Mucosa of rectum (tissue), 2 donors: ENCODE data around the gene RPH3AL.

Experiments used
- H3K27ac ChIP-seq, 2 donors: one replicate each; pipeline ENCODE4 v1.7.0; 2013; ENCODE audit warnings: inconsistent platforms in 2 of 2, low read depth in 2 of 2, low read length in 2 of 2
- H3K27me3 ChIP-seq, 2 donors: one replicate each; pipeline ENCODE4 v1.7.0; 2013; ENCODE audit warnings: low read length in 2 of 2; ENCODE audit not compliant: control insufficient read depth in 2 of 2, insufficient read depth in 2 of 2
- H3K36me3 ChIP-seq, 2 donors: one replicate each; pipeline ENCODE4 v1.7.0; 2013; ENCODE audit warnings: low read length in 2 of 2; ENCODE audit not compliant: control insufficient read depth in 2 of 2, insufficient read depth in 2 of 2
- H3K4me1 ChIP-seq, 2 donors: one replicate each; pipeline ENCODE4 v1.7.0; 2013; ENCODE audit warnings: low read length in 2 of 2, mild to moderate bottlenecking in 1 of 2; ENCODE audit not compliant: control insufficient read depth in 2 of 2, insufficient read depth in 2 of 2
- H3K4me3 ChIP-seq, 2 donors: one replicate each; pipeline ENCODE4 v1.7.0; 2013; ENCODE audit warnings: low read length in 2 of 2
- H3K9ac ChIP-seq, 2 donors: one replicate each; pipeline ENCODE4 v1.7.0; 2013; ENCODE audit warnings: low read length in 2 of 2, low read depth in 1 of 2, mild to moderate bottlenecking in 1 of 2
- H3K9me3 ChIP-seq, 2 donors: one replicate each; pipeline ENCODE4 v1.7.0; 2013; ENCODE audit warnings: low read length in 2 of 2; ENCODE audit not compliant: control insufficient read depth in 2 of 2
- donor health status: healthy.
- donor health status: Normal muscosa, but diverticular disease.

RPH3AL gene

GRCh38 chr17:345261-345660 lies 7.3 kb downstream of the RPH3AL start:
- Histone ChIP-seq H3K4me3 (no peak overlapping the region), H3K36me3 (no peaks in the 10 kb centered on the region), H3K27me3 (no peaks in the 10 kb centered on the region)

GRCh38 chr17:343875-344752 lies 8.5 kb downstream of the RPH3AL start:
- H3K4me1 ChIP-seq = peaks cover 13 to 20% of the 10 kb centered on the region in 2 donors
- H3K27ac ChIP-seq = no peak overlapping the region
- no peaks in the 10 kb centered on the region for H3K27me3 ChIP-seq
- H3K9me3 ChIP-seq = no peaks in the 10 kb centered on the region
- no peak overlapping the region for H3K4me3 ChIP-seq
- H3K9ac ChIP-seq = no peak overlapping the region
- no peaks in the 10 kb centered on the region for H3K36me3 ChIP-seq

More at GRCh38 chr17:345261-345660, 7.3 kb downstream of the RPH3AL start:
- Histone ChIP-seq H3K9me3 (no peaks in the 10 kb centered on the region), H3K27ac (no peak overlapping the region), H3K9ac (no peak overlapping the region), H3K4me1 (peaks cover 16 to 22% of the 10 kb centered on the region in 2 donors)

- H3K27ac ChIP-seq = no peak overlapping the region
Measured at GRCh38 chr17:343211-343610, 9.4 kb downstream of the RPH3AL start.

GRCh38 chr17:340074-340473 lies 12.5 kb downstream of the RPH3AL start:
- Histone ChIP-seq H3K4me3 (no peak overlapping the region), H3K9me3 (no peaks in the 10 kb centered on the region), H3K4me1 (peaks cover 14 to 22% of the 10 kb centered on the region in 2 donors), H3K36me3 (no peaks in the 10 kb centered on the region), H3K9ac (no peak overlapping the region), H3K27ac (no peak overlapping the region), H3K27me3 (no peaks in the 10 kb centered on the region)

More at GRCh38 chr17:343211-343610, 9.4 kb downstream of the RPH3AL start:
- H3K9ac ChIP-seq = no peak overlapping the region
- H3K4me1 ChIP-seq = peaks cover 9 to 15% of the 10 kb centered on the region in 2 donors
- no peaks in the 10 kb centered on the region for H3K9me3 ChIP-seq
- H3K27me3 ChIP-seq = no peaks in the 10 kb centered on the region
- no peak overlapping the region for H3K4me3 ChIP-seq
- H3K36me3 ChIP-seq = no peaks in the 10 kb centered on the region

- H3K4me3 ChIP-seq = no peak overlapping the region
- no peaks in the 10 kb centered on the region for H3K36me3 ChIP-seq
- no peaks in the 10 kb centered on the region for H3K27me3 ChIP-seq
- no peaks in the 10 kb centered on the region for H3K9me3 ChIP-seq
- H3K27ac ChIP-seq = no peak overlapping the region
- H3K9ac ChIP-seq = peak overlapping the region in 1 of 2 donors; percentile 33
- peaks cover 14 to 22% of the 10 kb centered on the region in 2 donors for H3K4me1 ChIP-seq
Measured at GRCh38 chr17:339193-340061, 13.2 kb downstream of the RPH3AL start.

GRCh38 chr17:338442-339192 lies 14.0 kb downstream of the RPH3AL start:
- H3K36me3 ChIP-seq = no peaks in the 10 kb centered on the region
- no peaks in the 10 kb centered on the region for H3K9me3 ChIP-seq
- H3K9ac ChIP-seq = no peak overlapping the region
- no peak overlapping the region for H3K4me3 ChIP-seq
- no peaks in the 10 kb centered on the region for H3K27me3 ChIP-seq
- H3K4me1 ChIP-seq = peaks cover 14 to 22% of the 10 kb centered on the region in 2 donors
- H3K27ac ChIP-seq = no peak overlapping the region

GRCh38 chr17:337866-338265 lies 14.7 kb downstream of the RPH3AL start:
- no peaks in the 10 kb centered on the region for H3K9me3 ChIP-seq
- no peak overlapping the region for H3K27ac ChIP-seq
- H3K27me3 ChIP-seq = no peaks in the 10 kb centered on the region
- H3K4me3 ChIP-seq = no peak overlapping the region
- H3K9ac ChIP-seq = no peak overlapping the region
- peaks cover 14 to 22% of the 10 kb centered on the region in 2 donors for H3K4me1 ChIP-seq
- H3K36me3 ChIP-seq = no peaks in the 10 kb centered on the region

GRCh38 chr17:337453-337852 lies 15.2 kb downstream of the RPH3AL start:
- no peaks in the 10 kb centered on the region for H3K9me3 ChIP-seq
- H3K9ac ChIP-seq = no peak overlapping the region
- H3K27ac ChIP-seq = no peak overlapping the region
- H3K4me3 ChIP-seq = no peak overlapping the region
- H3K36me3 ChIP-seq = no peaks in the 10 kb centered on the region
- peaks cover 14 to 22% of the 10 kb centered on the region in 2 donors for H3K4me1 ChIP-seq
- H3K27me3 ChIP-seq = no peaks in the 10 kb centered on the region

GRCh38 chr17:337022-337420 lies 15.6 kb downstream of the RPH3AL start:
- Histone ChIP-seq H3K27ac (no peak overlapping the region), H3K4me3 (no peak overlapping the region), H3K9me3 (no peaks in the 10 kb centered on the region), H3K9ac (no peak overlapping the region), H3K4me1 (peaks cover 14 to 22% of the 10 kb centered on the region in 2 donors), H3K36me3 (no peaks in the 10 kb centered on the region), H3K27me3 (no peaks in the 10 kb centered on the region)
